Breast epithelium (tissue), 4 donors: Measurements from ENCODE around the gene PAX7. TPM values are rescaled to one million over a fixed set of nuclear protein-coding genes. Genes with fewer than 3 reads are reported as not detected.

Experiments
- DNase-seq, 2 donors: peaks; one replicate each; pipeline ENCODE4 v3.0.0-alpha.2; 2019; ENCODE audit warnings: low spot score in 2 of 2
- H3K27ac ChIP-seq, 2 donors: fragments of 200-600 bp; sonication (generic) in 1 of 2; one replicate each; pipeline ENCODE4 v1.5.1; 2016 to 2019; ENCODE audit warnings: mild to moderate bottlenecking in 1 of 2
- H3K27me3 ChIP-seq, 2 donors: fragments of 200-600 bp; sonication (generic) in 1 of 2; one replicate each; pipeline versions ENCODE4 v1.5.1 to v1.6.0; 2017 to 2019; ENCODE audit warnings: control low read depth in 1 of 2, mild to moderate bottlenecking in 1 of 2
- H3K36me3 ChIP-seq: fragments of 200-600 bp; one replicate; pipeline ENCODE4 v1.5.1; 2019
- H3K4me1 ChIP-seq, 2 donors: fragments of 200-600 bp; sonication (generic); one replicate each; pipeline ENCODE4 v1.5.1; 2016 to 2019; ENCODE audit warnings: control low read depth in 1 of 2
- H3K4me3 ChIP-seq, 3 donors: fragments of 200-600 bp; sonication (generic); 1 replicate in 2 of 3; 2 replicates in 1 of 3; pipeline ENCODE4 v1.5.1; 2016 to 2019; ENCODE audit warnings: mild to moderate bottlenecking in 3 of 3, moderate library complexity in 2 of 3
- H3K9me3 ChIP-seq, 2 donors: fragments of 200-600 bp; sonication (generic) in 1 of 2; one replicate each; pipeline ENCODE4 v1.5.1; 2016 to 2019; ENCODE audit warnings: control low read depth in 1 of 2
- POLR2A ChIP-seq: fragments of 450-650 bp; IDR thresholded peaks from one replicate; pipeline ENCODE4 v1.6.1; 2016; ENCODE audit warnings: antibody characterized with exemption, mild to moderate bottlenecking, moderate library complexity
- POLR2AphosphoS5 ChIP-seq, 3 donors: sonication (generic); formaldehyde crosslinking; IDR thresholded peaks; one replicate each; pipeline ENCODE4 v1.6.1; 2017; ENCODE audit warnings: antibody characterized with exemption in 3 of 3
- intact Hi-C: fragments of 100-400 bp; cut with DNase I; formaldehyde crosslinking; loops from one replicate; pipeline ENCODE4 v1.15.1; 2023; ENCODE audit warnings: low total_unique reads
- total RNA-seq, 3 donors: library from RNA; depleted of rRNA; stranded (reverse); fragments of >200 nt; gene quantifications; one replicate each; pipeline ENCODE4 v1.1.0, GENCODE V29; 2016
- TF ChIP-seq, protein P1 (sequence below), 3 donors: fragments of 450-650 bp; IDR thresholded peaks; one replicate each; pipeline ENCODE4 v1.5.1; 2016 to 2017; ENCODE audit warnings: antibody characterized with exemption in 3 of 3, mild to moderate bottlenecking in 3 of 3, moderate library complexity in 3 of 3

Gene PAX7
- total RNA-seq, 3 donors from 2014 or later, result not detected

DNA sequence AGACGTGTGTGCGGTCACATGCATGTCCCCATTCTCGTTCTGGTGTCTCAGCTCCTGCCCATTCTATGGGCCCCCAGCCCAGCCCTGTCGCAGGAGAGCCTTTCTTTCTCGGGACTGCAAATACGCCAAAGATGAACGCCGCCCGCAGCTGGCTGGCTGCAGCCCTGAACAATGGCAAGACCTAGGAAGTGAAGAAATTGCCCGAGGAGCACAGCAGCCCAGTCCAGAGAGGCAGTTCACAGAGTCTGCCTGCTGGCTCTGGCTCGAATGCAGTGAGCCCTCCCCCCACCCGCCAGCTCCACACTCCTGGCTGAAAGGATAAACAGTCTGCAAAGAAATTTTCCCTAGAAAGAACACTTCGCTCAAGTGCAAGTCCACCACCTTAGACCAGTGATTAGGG, 23.3 kb downstream of the PAX7 start:
- no peaks in the 10 kb centered on the region for H3K36me3 ChIP-seq
- H3K4me1 ChIP-seq, result no peaks in the 10 kb centered on the region
- TF ChIP-seq POLR2A (no peak), POLR2AphosphoS5 (IDR thresholded peaks at IDR 0.05) (no peak)
- TF ChIP-seq, protein P1, sequence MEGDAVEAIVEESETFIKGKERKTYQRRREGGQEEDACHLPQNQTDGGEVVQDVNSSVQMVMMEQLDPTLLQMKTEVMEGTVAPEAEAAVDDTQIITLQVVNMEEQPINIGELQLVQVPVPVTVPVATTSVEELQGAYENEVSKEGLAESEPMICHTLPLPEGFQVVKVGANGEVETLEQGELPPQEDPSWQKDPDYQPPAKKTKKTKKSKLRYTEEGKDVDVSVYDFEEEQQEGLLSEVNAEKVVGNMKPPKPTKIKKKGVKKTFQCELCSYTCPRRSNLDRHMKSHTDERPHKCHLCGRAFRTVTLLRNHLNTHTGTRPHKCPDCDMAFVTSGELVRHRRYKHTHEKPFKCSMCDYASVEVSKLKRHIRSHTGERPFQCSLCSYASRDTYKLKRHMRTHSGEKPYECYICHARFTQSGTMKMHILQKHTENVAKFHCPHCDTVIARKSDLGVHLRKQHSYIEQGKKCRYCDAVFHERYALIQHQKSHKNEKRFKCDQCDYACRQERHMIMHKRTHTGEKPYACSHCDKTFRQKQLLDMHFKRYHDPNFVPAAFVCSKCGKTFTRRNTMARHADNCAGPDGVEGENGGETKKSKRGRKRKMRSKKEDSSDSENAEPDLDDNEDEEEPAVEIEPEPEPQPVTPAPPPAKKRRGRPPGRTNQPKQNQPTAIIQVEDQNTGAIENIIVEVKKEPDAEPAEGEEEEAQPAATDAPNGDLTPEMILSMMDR (IDR thresholded peaks at IDR 0.05), result no peak
- DNase-seq, result no peak
- H3K27ac ChIP-seq, result no peak overlapping the region
- intact Hi-C loops, result no loop called here
- H3K27me3 ChIP-seq, result peaks cover 0 to 66% of the 10 kb centered on the region in 2 donors
- no peaks in the 10 kb centered on the region for H3K9me3 ChIP-seq
- no peak overlapping the region for H3K4me3 ChIP-seq

DNA sequence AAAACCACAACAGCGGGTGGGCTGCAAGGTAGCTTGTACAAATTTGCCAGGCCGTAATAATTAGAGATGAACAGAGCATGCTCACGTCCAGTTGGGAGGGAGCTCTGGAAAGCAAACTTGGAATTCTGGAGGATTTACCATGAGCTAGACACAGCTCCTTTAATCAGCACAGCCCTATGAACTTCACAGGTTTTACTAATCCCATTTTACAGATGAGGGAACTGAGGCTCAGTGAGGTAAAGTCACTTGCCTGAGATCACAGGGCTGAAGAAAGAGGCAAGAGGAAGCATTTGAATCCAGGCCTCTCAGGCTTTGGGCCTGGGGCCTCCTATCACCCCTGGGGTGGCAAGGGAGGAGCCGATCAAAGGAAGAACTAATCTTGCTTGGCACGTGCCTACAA, 24.0 kb downstream of the PAX7 start:
- H3K4me1 ChIP-seq, result no peaks in the 10 kb centered on the region
- intact Hi-C loops, result no loop called here
- no peaks in the 10 kb centered on the region for H3K9me3 ChIP-seq
- TF ChIP-seq, protein P1 (IDR thresholded peaks at IDR 0.05), result no peak
- TF ChIP-seq POLR2AphosphoS5 (IDR thresholded peaks at IDR 0.05), result no peak
- no peak for DNase-seq
- no peaks in the 10 kb centered on the region for H3K36me3 ChIP-seq
- H3K27ac ChIP-seq, result no peak overlapping the region
- no peak overlapping the region for H3K4me3 ChIP-seq
- peaks cover 0 to 60% of the 10 kb centered on the region in 2 donors for H3K27me3 ChIP-seq

DNA sequence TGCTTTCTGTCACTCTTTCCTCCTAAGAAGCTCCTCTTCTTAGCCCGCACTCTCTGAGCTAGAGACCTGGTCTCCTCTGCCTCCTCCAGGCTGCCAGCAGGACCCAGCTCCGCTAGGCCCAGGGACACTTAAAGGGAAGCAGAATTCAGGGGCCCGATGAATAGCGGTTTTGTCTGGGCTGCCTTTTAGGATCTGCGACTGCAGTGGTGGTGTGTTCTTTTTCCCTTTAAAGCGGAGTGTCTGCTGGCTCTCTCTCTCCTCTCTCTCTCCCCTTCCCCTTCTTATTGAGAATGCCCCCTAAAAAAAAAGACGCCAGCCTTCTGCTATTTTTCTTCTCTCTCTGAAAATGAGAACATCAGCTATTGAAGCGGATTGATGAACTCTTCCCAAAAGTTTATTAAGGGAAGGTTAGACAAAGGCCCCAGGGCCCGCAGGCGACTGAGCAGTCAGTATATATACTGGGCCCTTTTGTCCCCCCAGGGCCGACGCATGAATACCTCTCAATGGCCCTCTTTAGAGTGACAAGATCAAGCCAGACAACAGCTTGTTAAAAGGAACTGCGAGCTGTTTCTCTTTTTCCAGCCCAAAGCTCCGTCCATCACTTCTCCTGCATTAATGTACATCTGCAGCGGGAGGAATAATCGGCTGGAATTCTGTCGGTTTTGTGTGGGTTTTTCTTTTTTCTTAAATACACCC, 27.0 kb downstream of the PAX7 start:
- TF ChIP-seq POLR2A (no peak), POLR2AphosphoS5 (IDR thresholded peaks at IDR 0.05) (no peak)
- TF ChIP-seq, protein P1 (IDR thresholded peaks at IDR 0.05), result no peak
- DNase-seq, result no peak
- H3K27me3 ChIP-seq, result peaks cover 0 to 41% of the 10 kb centered on the region in 2 donors
- no peaks in the 10 kb centered on the region for H3K4me1 ChIP-seq
- no peaks in the 10 kb centered on the region for H3K36me3 ChIP-seq
- H3K4me3 ChIP-seq, result no peak overlapping the region
- intact Hi-C loops, result no loop called here
- H3K9me3 ChIP-seq, result no peaks in the 10 kb centered on the region
- no peak overlapping the region for H3K27ac ChIP-seq

DNA sequence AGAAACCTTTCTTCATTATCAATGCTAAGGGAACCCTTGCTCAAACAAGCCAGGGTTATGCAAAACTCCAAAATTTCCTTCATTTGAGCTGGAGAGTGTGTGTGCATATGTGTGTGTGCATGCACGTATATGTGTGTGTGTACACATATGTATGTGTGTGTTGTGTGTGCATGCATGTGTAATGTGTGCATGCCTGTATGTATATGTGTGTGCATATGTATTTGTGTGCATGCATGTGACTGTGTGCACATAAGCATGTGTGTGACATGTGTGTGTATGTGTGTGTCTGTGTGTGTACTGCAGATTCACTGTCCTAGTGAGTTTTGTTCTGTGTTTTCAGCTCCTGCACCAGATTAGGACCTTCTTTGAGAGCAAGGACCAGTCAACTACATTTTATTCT, 28.2 kb downstream of the PAX7 start:
- Histone ChIP-seq H3K27me3 (peaks cover 0 to 30% of the 10 kb centered on the region in 2 donors), H3K4me1 (no peaks in the 10 kb centered on the region), H3K4me3 (no peak overlapping the region), H3K36me3 (no peaks in the 10 kb centered on the region), H3K9me3 (no peaks in the 10 kb centered on the region), H3K27ac (no peak overlapping the region)
- intact Hi-C loops, result no loop called here
- TF ChIP-seq, protein P1 (IDR thresholded peaks at IDR 0.05), result no peak
- no peak for TF ChIP-seq POLR2AphosphoS5 (IDR thresholded peaks at IDR 0.05)
- TF ChIP-seq POLR2A, result no peak
- no peak for DNase-seq

DNA sequence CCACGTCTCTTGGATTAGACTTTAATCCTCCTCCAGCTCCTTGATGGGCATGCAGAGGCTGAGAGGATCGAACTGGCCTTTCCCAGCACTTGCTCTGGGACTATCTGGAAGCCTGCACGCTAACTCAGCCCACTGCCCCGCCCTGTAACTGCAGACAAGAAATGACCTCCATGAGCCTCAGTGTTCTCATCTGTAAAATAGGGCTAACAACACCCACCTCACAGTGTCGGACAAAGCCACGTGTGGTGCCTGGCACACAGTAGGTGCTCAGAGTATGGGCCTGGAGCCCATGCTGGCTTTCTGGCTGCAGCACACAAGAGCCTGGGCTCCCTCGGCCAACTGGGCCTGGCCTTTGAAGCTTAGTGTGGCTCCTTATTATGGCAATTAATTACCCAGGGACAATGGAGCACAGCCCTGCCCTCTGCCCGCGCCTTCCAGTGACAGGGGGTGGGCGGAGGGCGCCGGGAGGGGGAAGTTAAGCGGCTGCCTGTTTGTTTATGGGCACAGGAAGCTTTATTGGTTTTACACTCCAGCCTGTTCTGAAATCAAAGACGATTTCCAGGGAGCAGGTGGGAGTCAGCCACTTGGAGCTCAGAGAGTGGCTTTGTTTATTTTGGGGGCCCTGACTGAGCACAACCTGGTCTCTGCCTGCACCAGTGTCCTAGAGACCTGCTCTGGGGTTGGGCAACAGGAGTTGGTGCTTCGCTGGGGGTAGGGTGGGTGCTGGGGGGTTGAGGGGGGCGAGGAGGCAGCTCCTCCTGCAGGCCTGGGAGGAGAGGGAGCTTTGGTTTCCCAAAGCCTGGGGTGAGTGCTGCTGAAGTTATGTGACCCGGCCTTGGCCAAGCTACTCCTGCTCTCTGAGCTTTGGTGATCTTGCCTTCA, 31.0 kb downstream of the PAX7 start:
- intact Hi-C loops, result no loop called here
- Histone ChIP-seq H3K27ac (no peak overlapping the region), H3K4me1 (no peaks in the 10 kb centered on the region), H3K9me3 (no peaks in the 10 kb centered on the region), H3K27me3 (peaks cover 0 to 17% of the 10 kb centered on the region in 2 donors), H3K36me3 (no peaks in the 10 kb centered on the region), H3K4me3 (no peak overlapping the region)
- TF ChIP-seq POLR2AphosphoS5 (IDR thresholded peaks at IDR 0.05), result no peak
- no peak for DNase-seq
